Retina (tissue), 1 donor: ENCODE data around the gene METTL23.

ENCODE experiments used
- DNase-seq: peaks from one replicate; pipeline ENCODE4 v3.0.0-alpha.2; 2016

The METTL23 gene, protein sequence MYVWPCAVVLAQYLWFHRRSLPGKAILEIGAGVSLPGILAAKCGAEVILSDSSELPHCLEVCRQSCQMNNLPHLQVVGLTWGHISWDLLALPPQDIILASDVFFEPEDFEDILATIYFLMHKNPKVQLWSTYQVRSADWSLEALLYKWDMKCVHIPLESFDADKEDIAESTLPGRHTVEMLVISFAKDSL

DNA sequence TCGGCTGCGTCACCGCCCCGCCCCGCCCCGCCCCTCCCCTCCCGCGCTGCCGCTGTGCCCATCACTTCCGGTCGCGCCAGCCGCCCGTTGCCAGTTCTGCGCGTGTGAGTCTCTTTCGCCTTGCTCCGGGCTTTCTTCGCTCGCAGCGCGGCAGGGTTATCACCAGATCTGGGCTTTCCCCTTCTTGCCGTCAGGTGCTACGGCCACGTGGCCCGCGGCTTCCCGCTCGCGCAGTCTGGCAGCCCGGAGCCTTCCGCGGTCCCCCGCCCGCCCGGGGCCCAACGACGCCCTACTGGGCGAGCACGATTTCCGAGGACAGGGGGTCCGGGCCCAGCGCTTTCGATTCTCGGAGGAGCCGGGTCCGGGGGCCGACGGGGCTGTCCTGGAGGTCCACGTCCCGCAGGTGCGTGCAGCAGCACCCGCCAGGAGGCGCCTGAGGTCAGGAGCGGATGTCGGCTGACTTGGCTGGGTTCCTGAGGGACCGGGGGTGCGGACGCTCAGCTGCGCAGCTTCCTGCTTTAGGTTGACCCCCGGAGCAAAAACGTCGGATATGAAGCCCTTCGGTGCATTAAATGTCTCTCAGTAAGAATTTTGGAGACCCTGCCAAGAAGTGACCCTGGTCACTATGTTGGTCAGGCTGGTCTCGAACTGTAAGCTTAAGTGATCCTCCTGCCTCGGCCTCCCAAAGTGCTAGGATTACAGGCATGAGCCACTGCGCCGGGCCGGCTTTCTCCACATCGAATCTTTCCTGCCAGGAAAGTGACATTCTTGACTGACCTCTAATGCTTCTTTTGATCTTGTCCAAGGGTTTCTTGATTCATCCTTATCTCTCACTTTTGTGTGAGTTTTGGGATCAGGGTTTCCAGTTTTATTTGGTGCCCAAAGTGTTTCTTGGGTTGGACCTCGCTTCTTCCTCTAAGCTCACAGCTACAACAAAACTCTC is at the start of gene METTL23:
Gene METTL23 (plus strand): TSS at position 64 of the 943 bp plus-strand sequence. CDS start 2,872 bp downstream, outside the sequence.
- DNase-seq = peak; percentile 88

DNA sequence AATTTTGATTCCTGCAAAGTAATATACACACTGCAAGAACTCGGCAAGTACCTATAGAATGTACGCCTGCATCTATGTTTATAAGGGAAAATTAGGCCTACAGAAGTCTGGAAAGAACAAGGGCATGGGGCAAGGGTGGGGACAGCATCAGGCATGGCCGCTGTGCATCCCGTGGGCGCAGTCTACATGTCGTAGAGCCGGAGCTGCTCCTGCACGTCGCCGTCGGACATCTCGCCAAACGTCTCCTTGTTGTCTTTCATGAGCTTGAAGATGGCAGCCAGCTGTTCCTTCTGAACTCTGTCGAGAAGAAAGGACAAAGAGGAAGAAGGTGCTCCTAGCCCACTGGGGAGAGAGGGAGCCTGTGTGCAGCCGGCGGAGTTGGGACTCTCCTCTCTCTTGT is 49.2 kb upstream of the METTL23 start:
- no peak for DNase-seq

DNA sequence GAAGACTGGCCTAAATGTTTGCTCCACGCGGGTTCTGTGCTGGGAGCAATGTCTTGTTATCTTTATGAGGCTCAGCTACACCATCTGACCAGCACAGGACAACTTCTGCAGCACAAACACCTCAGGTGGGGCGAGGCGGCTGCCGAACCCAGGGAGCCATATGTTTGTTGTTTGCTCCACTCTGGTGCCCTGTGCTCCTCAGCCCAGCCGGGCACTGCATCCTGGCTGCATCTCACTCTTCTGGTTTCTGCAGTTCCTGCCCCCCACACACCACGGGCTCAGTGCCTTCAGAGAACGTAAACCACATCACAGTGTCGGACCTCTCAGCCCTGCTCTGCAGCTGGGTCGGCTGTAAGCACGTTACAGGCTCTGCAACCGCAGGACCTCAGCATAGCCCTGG is 48.3 kb upstream of the METTL23 start:
- DNase-seq = no peak

DNA sequence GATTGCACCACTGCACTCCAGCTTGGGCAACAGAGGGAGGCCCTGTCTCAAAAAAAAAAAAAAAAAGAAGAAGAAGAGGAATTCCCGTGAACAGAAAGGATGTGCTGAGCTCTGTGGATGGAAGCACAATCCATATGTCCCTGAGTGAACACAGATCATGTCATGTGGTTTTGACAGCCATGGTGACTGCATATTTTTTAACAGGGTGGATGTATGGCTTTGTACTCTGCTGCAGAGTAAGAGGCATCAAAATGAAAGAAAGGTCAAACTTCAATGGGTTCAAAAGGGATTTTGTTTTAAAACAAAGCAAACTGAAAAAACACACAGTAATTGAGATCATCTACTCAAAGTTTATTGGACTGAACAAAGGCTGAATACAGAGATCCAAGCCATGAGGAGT is 47.4 kb upstream of the METTL23 start:
- DNase-seq = no peak

DNA sequence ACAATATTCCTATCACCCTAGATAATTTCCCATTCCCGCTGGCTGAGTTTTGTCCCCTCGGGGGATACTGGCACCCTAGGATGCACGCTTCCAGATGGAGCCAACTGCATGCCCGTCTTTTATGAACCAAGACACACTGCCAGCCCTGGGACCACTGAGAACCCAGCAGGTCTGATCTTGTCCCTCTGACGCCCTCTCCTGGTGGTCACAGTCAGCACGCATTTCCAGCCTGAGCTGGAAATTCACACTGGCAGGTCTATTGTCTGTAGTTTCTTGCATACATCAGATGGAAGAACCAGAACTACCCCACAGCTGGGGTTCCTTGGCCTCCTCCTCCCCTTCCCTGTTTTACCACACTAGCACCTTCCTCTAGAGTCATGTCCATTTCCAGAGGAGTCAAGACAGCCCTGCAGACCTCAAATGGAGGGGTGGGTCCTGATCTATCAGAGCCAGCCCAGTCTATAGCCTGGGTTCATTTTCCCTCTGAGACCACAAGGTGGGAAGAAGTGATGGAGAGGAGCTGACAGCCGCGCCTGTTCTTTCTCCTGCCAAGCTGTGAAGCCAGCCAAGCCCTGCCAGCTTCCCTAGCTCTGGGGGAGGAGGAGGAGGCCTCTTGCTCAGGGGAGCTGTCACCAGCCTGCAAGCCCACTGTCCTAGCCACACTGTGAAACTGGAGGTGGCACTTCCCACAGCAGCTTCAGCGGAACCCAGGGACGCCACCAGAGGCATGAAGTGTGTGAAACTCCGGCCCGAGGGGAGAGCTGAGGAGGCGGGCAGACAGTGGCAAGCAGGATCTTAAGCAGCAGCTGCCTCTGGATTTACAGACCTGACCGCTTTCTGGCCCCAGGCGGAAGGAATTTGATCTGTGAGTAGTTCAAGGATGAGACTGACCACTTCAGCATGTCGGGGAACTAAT is 45.2 kb upstream of the METTL23 start:
- DNase-seq = peak; percentile 92

DNA sequence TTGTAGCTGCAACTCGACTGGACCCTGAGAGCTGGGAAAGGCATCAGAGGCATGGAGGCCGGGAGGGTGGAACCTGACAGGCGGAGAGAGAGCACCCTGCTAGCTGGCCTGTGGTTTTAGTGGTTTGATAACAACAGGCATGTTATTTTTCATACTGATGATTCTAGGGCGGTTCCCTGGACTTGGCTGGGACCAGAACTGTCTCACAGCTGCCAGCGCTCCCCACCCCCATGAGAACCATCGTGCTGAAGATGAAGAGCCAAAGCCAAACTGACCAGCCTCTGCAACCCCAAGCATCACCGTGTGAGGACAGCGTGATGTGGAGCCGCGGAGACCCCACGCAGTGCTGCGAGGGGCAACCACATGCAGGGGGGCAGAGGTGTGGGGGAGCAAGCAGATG is 44.3 kb upstream of the METTL23 start:
- DNase-seq = no peak

DNA sequence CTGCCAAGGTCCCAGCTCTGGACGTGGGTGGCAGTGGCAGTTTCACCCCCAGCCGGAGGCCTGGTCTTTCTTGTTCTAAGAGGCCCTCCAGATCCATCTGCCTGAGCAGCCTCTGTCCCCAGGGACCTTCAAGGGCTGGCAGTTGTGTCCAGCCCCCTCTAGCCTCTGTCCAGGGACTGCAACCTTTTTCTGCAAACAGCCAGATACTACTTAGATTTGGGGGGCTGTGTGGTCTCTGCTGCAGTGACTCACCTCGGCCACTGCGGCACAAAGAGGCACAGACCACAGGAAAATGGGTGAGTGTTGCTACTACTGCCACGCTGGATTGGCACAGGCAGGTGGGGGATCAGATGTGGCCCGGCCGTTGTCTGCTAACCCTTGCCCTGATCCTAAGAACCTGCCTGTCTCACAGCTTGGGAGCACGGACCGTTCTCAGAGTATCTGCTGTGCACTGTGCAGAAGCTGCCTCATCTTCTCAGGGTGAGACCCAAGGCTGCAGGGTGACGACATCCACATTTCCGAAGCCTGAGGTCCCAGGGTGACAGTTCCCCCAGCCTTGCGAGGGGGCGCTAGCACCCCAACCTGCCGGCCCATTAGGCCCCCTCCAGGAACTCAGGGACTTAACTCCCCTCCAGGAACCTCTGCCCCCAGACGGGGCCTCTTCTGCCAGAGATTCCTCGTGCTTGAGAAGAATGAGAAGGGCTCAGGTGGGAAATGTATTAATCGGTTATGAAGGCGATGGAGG is 43.5 kb upstream of the METTL23 start:
- peak; percentile 47 for DNase-seq

DNA sequence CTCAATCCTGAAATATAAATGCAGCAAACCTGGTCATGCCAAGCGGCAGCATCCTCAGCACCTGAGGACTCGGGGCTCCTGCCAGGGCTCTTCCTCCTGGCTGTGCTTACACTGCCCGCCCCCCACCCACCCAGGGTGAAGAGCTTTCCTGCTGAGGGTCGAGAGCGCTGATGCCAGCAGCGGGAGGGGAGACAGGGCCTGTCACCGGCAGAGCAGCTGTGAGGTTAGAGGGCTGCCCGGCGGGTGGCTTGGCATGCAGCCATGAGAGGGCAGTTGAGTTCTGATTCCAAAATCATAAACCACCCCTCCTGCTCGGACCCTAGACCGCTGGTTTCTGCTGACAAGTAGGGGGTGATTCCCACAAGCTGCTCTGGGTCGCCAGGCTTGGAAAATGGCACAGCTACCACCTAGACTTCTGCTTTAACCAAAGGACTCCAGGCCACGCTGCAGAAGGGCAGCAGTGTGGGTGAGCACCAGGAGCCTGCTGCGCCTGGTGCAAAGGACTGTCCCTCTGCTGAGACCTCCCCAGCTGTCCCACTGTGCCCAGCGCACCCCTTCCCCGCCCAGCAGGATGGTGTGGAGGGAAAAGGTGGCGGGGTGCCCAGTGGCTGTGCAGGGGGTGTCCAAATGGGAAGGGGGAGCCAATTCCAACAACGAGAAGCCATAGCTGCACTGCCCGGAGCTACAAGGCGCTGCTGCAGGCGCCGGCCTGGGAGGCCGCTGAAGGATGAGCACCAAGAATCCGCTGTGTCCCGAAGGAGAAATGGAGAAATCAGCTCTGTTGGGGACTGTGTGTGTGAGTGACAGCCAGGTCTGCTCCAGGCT is 42.5 kb upstream of the METTL23 start:
- no peak for DNase-seq

DNA sequence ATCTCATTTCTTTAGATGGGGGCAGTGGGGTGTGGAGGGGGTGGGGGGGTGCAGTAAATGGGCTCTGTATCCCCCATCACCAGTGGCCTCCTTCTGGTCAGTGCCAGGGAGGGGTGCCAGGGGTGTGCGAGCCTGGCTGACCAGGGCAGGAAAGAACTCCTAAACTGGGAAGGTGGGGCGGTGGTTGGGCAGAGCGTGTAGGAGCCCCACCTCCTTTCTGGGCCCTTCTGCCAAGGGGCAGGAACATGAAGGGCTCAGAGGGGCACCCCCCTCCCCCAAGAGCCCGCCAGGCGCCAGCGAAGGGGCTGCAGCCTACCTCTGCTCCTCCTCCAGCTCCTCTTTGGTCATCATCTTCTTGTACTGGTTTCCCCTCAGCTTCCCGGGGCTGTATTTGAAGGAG is 41.9 kb upstream of the METTL23 start:
- no peak for DNase-seq

DNA sequence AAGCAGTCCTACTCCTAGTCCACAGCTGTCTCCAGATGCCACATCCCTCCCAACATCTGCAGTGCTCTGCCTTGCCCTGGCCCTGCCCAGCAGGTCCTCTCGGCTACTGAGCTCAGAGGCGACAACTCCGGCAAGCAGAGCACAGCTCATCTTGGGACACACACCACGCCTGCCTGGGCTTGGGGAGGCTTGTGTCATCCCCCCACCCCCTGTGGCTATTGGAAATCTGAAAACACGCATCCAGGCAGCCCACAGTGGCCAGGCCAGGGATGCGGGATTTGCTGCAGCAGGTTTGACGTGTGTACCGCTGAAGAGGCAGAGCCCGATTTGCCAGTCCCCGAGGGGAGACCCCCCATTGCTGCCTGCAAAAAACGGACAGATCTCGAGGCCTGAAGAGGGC is 41.3 kb upstream of the METTL23 start:
- DNase-seq = no peak

DNA sequence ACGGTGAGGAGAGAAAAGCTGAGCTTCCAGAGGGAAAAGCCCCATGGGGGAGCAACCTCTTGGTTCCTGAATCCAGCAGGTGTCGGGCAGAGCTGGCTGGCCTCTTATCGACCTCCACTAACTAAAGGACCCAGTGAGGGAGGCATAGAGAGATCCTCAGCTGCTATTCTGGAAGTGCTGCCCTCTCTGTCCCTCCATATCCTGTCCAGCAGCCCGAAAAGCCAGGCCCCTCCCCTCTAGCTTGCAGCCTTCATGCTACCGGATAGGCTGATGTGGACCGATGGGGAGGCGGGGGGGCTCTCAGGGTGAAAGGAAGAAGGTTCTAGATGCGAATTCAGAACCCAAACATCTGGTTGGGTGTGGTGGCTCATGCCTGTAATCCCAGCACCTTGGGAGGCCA is 40.8 kb upstream of the METTL23 start:
- no peak for DNase-seq

DNA sequence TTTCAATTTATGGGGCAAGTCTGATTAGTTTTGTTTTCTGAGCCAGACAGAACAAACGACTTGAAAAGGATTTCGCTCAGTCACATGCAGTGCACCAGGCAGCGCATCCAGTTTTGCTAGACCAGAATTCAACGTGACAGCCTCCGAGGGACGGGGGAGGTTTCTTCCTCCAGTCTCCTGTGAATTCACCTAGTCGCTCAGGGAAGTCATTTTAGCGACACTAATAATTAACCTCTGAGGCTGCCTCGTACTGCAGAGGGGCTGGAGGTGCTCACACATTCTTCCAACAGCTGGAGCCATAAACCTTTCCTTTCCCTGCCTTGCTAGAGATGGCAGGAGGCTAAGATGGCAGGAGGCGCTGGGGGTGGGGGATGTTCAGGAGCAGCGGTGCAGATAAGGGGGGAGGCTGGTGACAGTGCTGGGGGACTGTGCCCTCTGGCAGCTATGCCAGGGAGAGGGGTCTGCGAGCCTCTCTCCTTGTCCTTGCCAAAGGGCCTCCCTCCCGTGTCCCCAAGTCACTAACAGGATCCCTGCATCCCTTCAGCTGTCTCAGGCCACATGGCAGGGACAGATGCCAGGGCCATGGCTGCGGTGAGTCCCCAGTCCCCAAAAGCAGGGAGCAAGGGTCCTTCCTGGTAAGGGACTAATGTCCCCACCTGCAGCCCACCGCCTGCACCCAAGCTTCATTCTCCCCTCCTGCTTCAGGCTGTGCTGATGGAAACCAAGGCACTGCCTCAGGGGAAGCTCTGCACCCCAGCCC is 39.9 kb upstream of the METTL23 start:
- no peak for DNase-seq

DNA sequence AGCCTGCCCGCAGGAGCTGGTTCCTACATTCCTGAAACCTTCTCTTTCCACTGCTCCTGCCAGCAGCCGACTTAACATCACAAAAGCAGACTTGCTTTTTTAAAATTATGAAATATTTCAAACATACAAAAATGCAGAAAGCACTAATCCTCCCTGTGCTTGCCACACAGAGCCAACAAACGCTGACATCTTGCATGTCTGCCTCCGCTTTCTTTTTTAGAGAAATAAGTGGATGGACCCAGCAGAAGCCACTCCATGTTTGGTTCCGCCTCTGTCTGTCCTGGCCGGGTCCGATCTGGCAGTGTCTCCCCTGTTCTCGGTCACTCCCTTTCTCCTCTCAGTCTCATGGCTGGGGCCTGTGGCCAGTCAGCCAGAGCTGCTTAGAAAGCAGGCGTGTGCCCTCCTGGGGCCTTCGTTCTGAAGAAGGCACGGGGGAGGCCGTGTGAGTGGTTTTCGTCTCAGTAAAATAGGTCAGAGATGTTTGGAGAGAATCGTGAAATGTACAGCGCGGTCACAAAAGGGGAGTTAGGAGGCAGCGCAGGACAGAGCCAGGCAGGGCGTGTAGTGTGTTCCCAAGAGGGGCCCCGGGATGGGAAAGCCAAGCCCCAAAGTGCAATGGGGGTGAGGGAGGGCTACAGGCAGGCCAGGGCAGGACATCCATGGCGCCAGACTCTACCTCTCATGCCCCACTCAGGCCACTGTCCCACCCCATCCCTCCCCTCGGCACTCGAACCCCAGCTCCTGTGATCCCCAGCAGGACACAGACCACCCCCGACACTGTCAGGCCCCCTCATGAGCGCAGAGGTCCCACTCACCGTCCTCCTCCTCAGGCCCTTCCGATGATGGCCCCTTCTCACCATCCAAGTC is 39.1 kb upstream of the METTL23 start:
- peak; percentile 71 for DNase-seq

DNA sequence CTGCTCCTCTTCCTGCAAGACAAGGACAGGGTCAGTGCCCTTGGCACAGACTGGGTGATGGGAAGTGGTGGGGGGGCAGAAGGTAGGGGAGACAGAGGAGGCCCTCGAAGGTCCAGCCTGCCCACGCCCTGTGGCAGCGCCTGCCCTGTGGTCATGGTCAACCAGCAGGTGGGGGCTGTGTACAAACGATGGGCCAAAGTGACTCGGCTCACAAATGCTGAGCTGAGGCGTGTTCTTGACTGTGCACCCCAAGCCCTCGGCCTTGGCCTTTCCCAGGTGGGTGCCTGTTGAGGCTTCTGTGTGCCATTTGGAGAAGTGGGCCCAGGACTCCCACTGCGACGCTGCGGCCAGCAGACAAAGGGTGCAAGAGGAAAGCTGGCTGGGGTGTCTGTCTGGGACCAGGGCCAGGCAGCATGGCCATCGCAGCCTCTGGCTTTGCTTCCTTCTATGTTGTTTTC is 38.4 kb upstream of the METTL23 start:
- no peak for DNase-seq

DNA sequence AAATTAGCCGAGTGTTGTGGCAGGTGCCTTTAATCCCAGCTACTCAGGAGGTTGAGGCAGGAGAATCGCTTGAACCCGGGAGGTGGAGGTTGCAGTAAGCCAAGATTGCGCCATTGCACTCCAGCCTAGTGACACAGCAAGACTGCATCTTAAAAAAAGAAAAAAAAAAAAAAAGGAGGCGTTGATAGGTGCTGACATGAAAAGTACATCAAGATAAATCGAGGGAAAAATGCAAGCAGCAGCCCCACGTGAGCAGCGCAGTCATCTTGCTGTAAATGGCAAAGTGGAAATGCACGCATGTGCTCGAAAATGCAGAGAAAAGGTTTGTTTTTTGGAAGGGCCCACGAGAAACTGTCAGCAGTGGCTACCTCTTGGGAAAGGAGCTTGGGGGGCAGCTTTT is 36.8 kb upstream of the METTL23 start:
- no peak for DNase-seq

DNA sequence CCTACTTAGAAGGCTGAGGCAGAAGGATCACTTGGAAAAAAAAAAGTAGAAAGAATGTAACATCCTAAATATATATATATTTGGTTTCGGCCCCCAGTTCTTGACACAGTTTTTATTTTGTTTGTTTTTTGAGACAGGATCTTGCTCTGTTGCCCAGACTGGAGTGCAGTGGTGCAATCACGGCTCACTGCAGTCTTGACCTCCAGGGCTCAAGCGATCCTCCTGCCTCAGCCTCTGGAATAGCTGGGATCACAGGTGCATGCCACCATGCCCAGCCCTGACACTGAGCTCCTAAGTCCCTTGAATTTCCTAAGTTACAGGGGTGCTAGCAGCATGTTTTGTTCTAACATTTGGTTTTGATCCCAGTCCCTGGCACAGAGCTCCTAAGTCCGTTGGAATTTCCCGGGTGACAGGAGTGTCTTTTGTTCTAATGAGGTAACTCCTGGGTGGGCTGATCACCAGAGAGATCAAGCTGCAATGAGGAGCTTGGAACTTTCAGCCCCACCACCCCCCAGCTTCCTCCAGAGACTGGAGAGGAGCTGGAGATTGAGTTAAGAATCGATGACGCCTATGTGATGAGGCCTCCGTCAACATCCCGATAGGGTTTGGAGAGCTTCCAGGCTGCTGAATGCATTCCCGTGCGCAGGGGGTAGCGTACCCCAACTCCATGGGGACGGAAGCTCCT is 35.9 kb upstream of the METTL23 start:
- no peak for DNase-seq

DNA sequence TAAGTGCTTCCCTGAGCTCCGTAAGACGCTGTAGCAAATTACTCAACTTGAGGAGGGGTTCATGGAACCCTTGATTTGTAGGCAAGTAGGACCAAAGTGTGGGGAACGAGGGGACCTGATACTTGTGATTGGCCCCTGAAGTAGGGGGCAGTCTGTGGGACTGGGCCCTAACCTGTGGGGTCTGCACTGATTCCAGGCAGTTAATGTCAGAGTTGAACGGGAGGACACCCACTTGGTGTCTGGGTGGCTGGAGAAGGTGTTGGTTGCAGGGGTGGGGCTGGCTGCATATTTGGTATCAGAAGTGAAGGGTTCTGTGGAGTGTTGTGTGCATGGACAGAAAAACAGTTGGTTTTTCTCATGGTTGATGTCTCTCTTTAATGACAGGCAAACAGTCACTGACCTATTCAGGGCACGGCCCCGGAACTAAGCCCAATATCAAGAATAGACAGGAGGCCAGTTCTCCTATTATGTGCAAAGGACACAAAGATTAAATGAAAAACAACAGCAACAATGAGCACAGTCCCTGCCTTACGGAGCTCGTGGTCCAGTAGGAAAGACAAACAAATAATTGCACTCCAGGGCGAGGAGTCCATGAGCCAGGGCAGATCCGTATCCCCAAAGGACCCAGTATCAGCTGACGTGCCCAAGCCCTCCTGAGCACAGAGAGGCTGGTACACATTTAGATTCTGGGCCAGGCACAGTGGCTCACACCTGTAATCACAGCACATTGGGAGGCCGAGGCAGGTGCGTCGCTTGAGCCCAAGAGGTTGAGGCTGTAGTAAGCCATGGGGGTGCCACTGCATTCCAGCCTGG is 35.1 kb upstream of the METTL23 start:
- no peak for DNase-seq
